ENCODE data around the gene DDX17. TPM values are rescaled to one million over a fixed set of nuclear protein-coding genes. Genes with fewer than 3 reads are reported as not detected.

DDX17 gene
- total RNA-seq, 1 donor from 2014 or later, result 530 TPM

DNA sequence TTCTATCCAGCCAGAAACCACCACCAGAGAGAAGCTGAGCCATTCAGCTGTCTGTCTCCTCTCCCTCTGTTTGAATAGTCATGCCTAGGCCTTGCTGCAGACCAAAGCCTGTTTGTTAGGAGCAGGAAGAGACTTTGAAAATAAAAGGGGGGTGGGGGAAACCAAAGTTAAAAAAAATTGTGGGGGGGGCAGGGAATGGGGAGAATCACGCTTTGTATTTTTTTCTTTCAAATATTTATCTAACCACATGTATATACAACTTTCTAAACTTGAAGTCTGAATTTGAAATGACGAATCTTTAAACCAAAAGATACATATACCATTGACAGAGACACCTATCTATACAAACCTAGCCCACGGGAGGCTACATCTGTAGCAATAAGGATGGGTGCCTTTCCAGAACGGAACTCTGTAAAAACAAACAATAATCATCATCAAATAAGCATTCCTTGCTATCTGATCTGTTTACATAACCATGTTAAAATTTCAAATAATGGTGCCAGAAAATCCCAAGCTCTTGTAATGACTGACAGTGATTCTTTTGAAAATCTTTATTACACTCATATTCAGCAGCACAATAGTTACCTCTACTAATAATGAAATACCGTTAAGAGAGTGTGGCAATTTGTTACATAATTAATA is 14.3 kb downstream of the DDX17 start:
- Mint-ChIP-seq H3K9me3 (ENCODE audit: unreplicated experiment) (no peaks in the 10 kb centered on the region), H3K4me1 (ENCODE audit: low read depth, unreplicated experiment) (no peaks in the 10 kb centered on the region), H3K27ac (ENCODE audit: unreplicated experiment) (no peak overlapping the region), H3K36me3 (ENCODE audit: unreplicated experiment) (no peaks in the 10 kb centered on the region), H3K4me3 (ENCODE audit: unreplicated experiment) (no peak overlapping the region), H3K27me3 (ENCODE audit: unreplicated experiment) (no peaks in the 10 kb centered on the region)
- TF ChIP-seq, protein P1, sequence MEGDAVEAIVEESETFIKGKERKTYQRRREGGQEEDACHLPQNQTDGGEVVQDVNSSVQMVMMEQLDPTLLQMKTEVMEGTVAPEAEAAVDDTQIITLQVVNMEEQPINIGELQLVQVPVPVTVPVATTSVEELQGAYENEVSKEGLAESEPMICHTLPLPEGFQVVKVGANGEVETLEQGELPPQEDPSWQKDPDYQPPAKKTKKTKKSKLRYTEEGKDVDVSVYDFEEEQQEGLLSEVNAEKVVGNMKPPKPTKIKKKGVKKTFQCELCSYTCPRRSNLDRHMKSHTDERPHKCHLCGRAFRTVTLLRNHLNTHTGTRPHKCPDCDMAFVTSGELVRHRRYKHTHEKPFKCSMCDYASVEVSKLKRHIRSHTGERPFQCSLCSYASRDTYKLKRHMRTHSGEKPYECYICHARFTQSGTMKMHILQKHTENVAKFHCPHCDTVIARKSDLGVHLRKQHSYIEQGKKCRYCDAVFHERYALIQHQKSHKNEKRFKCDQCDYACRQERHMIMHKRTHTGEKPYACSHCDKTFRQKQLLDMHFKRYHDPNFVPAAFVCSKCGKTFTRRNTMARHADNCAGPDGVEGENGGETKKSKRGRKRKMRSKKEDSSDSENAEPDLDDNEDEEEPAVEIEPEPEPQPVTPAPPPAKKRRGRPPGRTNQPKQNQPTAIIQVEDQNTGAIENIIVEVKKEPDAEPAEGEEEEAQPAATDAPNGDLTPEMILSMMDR (IDR thresholded peaks at IDR 0.05; ENCODE audit: partially characterized antibody, unreplicated experiment), result no peak
- no peak for DNase-seq

DNA sequence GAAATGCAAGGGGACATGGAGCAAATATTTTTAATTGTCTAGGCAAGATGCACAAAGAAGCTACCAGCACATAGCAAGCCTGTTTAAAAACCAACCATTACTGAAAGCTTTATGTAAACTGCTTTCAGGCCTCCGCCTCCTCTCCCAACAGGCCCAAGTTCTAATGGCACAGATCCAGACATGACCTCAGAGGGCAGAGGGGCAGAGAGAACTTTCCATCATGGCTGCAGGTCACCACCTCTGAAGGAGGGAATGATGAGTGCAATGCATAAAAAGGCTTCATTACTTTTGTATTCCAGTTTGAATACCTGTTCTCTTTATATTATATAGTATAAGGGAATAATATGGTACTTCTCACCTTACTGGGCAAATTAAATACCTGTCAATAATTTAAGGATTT is 15.2 kb downstream of the DDX17 start:
- Mint-ChIP-seq H3K27ac (ENCODE audit: unreplicated experiment) (no peak overlapping the region), H3K4me1 (ENCODE audit: low read depth, unreplicated experiment) (peaks cover 1% of the 10 kb centered on the region), H3K27me3 (ENCODE audit: unreplicated experiment) (no peaks in the 10 kb centered on the region), H3K4me3 (ENCODE audit: unreplicated experiment) (no peak overlapping the region), H3K36me3 (ENCODE audit: unreplicated experiment) (no peaks in the 10 kb centered on the region), H3K9me3 (ENCODE audit: unreplicated experiment) (no peaks in the 10 kb centered on the region)
- no peak for DNase-seq
- TF ChIP-seq, protein P1 (IDR thresholded peaks at IDR 0.05; ENCODE audit: partially characterized antibody, unreplicated experiment), result no peak

DNA sequence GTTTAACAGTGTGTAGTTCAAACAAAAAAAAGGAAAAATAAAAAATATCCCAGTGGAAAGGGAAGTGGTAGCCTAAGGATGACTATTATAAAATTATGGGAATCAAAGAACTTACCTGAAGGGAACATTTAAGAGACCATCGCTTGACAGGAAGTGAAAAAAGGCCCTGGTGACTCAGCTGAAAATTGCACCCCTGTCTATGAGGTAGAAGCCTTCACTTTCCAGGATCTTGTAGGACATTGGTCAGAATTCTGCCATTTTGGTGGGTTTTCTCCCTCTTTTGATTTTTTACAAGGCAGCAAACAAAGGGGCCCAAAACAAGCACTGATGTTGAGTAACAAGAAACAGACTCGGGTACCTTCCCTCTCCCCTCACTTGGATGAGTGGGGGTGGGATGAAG is 15.6 kb downstream of the DDX17 start:
- DNase-seq, result no peak
- Mint-ChIP-seq H3K36me3 (ENCODE audit: unreplicated experiment) (no peaks in the 10 kb centered on the region), H3K9me3 (ENCODE audit: unreplicated experiment) (no peaks in the 10 kb centered on the region), H3K4me3 (ENCODE audit: unreplicated experiment) (no peak overlapping the region), H3K27ac (ENCODE audit: unreplicated experiment) (no peak overlapping the region), H3K27me3 (ENCODE audit: unreplicated experiment) (no peaks in the 10 kb centered on the region), H3K4me1 (ENCODE audit: low read depth, unreplicated experiment) (peaks cover 1% of the 10 kb centered on the region)
- TF ChIP-seq, protein P1 (IDR thresholded peaks at IDR 0.05; ENCODE audit: partially characterized antibody, unreplicated experiment), result no peak

DNA sequence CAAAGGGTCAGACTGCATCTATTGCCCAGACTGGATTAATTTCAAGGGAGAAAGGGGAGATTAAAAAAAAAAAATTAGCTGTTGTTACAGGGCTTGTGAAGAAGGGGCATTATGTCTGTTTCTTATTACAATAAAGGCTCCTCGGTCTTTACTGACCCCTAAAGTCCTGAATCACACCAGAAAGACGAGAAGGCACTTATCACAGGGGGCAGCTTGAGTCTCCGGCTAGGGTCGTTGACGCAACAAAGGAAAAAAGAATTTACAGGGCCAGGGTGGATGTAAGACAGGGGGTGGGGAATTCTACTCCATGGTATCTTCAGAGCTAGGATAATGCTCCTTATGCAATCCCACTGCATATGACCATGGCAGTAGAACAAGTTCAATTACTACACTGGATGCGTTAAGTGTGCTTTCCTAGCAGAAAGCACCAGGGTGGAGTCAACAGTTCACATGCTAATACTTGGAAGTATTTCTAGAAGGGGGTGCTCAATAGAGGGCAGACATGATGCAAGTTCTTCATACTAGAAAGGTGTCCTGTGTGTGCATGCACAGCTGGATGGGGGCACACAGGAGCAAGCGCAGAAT is 16.5 kb downstream of the DDX17 start:
- no peaks in the 10 kb centered on the region for H3K9me3 Mint-ChIP-seq (ENCODE audit: unreplicated experiment)
- peak overlapping the region; percentile 64 for H3K27ac Mint-ChIP-seq (ENCODE audit: unreplicated experiment)
- H3K27me3 Mint-ChIP-seq (ENCODE audit: unreplicated experiment), result no peaks in the 10 kb centered on the region
- TF ChIP-seq, protein P1 (IDR thresholded peaks at IDR 0.05; ENCODE audit: partially characterized antibody, unreplicated experiment), result no peak
- H3K36me3 Mint-ChIP-seq (ENCODE audit: unreplicated experiment), result no peaks in the 10 kb centered on the region
- DNase-seq, result no peak
- no peak overlapping the region for H3K4me3 Mint-ChIP-seq (ENCODE audit: unreplicated experiment)
- peaks cover 1% of the 10 kb centered on the region for H3K4me1 Mint-ChIP-seq (ENCODE audit: low read depth, unreplicated experiment)

DNA sequence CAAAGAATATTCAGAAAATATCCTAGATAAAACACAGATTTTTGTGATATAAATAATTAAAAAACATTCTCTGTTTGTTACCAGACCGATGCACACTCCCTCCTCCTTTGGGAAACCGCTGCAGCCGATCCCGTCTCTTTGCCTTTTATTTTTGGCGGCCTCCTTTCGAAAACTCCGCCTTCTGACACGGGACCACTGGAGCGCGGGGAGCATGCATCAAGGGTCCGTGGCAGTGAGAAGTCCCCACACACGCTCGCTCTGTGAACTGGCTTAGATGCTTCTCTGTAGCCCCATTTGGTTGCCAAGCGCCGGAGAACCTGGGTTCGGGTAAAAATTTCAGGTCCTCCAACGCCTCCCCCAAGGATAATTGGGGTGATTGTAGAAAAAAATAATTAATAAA is 17.0 kb downstream of the DDX17 start:
- no peak overlapping the region for H3K4me3 Mint-ChIP-seq (ENCODE audit: unreplicated experiment)
- H3K27me3 Mint-ChIP-seq (ENCODE audit: unreplicated experiment), result no peaks in the 10 kb centered on the region
- no peak overlapping the region for H3K27ac Mint-ChIP-seq (ENCODE audit: unreplicated experiment)
- DNase-seq, result no peak
- TF ChIP-seq, protein P1 (IDR thresholded peaks at IDR 0.05; ENCODE audit: partially characterized antibody, unreplicated experiment), result no peak
- H3K4me1 Mint-ChIP-seq (ENCODE audit: low read depth, unreplicated experiment), result peaks cover 1% of the 10 kb centered on the region
- H3K36me3 Mint-ChIP-seq (ENCODE audit: unreplicated experiment), result no peaks in the 10 kb centered on the region
- H3K9me3 Mint-ChIP-seq (ENCODE audit: unreplicated experiment), result no peaks in the 10 kb centered on the region

Measured in glutamatergic neuron (in vitro differentiated cells).